Measurements from ENCODE around the gene GDF10. TPM values are rescaled to one million over a fixed set of nuclear protein-coding genes. Genes with fewer than 3 reads are reported as not detected.
A peak's percentile ranks its signal among the peaks of the same experiment; 100 is the strongest.

Gene GDF10
- total RNA-seq, 1 donor from 2014 or later = 0.74 TPM

GRCh38 chr10:47257396-47258120, 42.4 kb upstream of the GDF10 start:
- Mint-ChIP-seq H3K4me1 (ENCODE audit: unreplicated experiment) (peaks cover 2% of the 10 kb centered on the region), H3K27ac (ENCODE audit: unreplicated experiment) (no peak overlapping the region), H3K4me3 (ENCODE audit: unreplicated experiment) (no peak overlapping the region), H3K27me3 (ENCODE audit: unreplicated experiment) (peaks cover 4% of the 10 kb centered on the region), H3K36me3 (ENCODE audit: low read depth, unreplicated experiment) (no peaks in the 10 kb centered on the region), H3K9me3 (ENCODE audit: unreplicated experiment) (no peaks in the 10 kb centered on the region)
- no peak for TF ChIP-seq CTCF (IDR thresholded peaks at IDR 0.05; ENCODE audit: unreplicated experiment)
- no peak for DNase-seq (ENCODE audit: low spot score)

- H3K36me3 Mint-ChIP-seq (ENCODE audit: low read depth, unreplicated experiment) = no peaks in the 10 kb centered on the region
These were observed 41.1 kb upstream of the GDF10 start for GRCh38 chr10:47258921-47259320.

GRCh38 chr10:47259466-47259865, 40.5 kb upstream of the GDF10 start:
- Mint-ChIP-seq H3K27me3 (ENCODE audit: unreplicated experiment) (peaks cover 4% of the 10 kb centered on the region), H3K36me3 (ENCODE audit: low read depth, unreplicated experiment) (no peaks in the 10 kb centered on the region), H3K4me3 (ENCODE audit: unreplicated experiment) (no peak overlapping the region), H3K9me3 (ENCODE audit: unreplicated experiment) (no peaks in the 10 kb centered on the region), H3K27ac (ENCODE audit: unreplicated experiment) (no peak overlapping the region), H3K4me1 (ENCODE audit: unreplicated experiment) (peaks cover 2% of the 10 kb centered on the region)
- no peak for TF ChIP-seq CTCF (IDR thresholded peaks at IDR 0.05; ENCODE audit: unreplicated experiment)
- DNase-seq (ENCODE audit: low spot score) = no peak

More at GRCh38 chr10:47258921-47259320, 41.1 kb upstream of the GDF10 start:
- TF ChIP-seq CTCF (IDR thresholded peaks at IDR 0.05; ENCODE audit: unreplicated experiment) = no peak
- H3K9me3 Mint-ChIP-seq (ENCODE audit: unreplicated experiment) = no peaks in the 10 kb centered on the region
- DNase-seq (ENCODE audit: low spot score) = no peak
- peaks cover 4% of the 10 kb centered on the region for H3K27me3 Mint-ChIP-seq (ENCODE audit: unreplicated experiment)
- H3K27ac Mint-ChIP-seq (ENCODE audit: unreplicated experiment) = no peak overlapping the region
- H3K4me3 Mint-ChIP-seq (ENCODE audit: unreplicated experiment) = no peak overlapping the region
- H3K4me1 Mint-ChIP-seq (ENCODE audit: unreplicated experiment) = peaks cover 2% of the 10 kb centered on the region

GRCh38 chr10:47260505-47261111, 39.4 kb upstream of the GDF10 start:
- DNase-seq (ENCODE audit: low spot score) = peak; percentile 2
- Mint-ChIP-seq H3K27me3 (ENCODE audit: unreplicated experiment) (peaks cover 4% of the 10 kb centered on the region), H3K27ac (ENCODE audit: unreplicated experiment) (no peak overlapping the region), H3K36me3 (ENCODE audit: low read depth, unreplicated experiment) (no peaks in the 10 kb centered on the region), H3K4me1 (ENCODE audit: unreplicated experiment) (peaks cover 2% of the 10 kb centered on the region), H3K9me3 (ENCODE audit: unreplicated experiment) (no peaks in the 10 kb centered on the region), H3K4me3 (ENCODE audit: unreplicated experiment) (no peak overlapping the region)
- no peak for TF ChIP-seq CTCF (IDR thresholded peaks at IDR 0.05; ENCODE audit: unreplicated experiment)

GRCh38 chr10:47261121-47261520, 38.9 kb upstream of the GDF10 start:
- DNase-seq (ENCODE audit: low spot score) = no peak
- Mint-ChIP-seq H3K4me1 (ENCODE audit: unreplicated experiment) (no peaks in the 10 kb centered on the region), H3K4me3 (ENCODE audit: unreplicated experiment) (no peak overlapping the region), H3K9me3 (ENCODE audit: unreplicated experiment) (no peaks in the 10 kb centered on the region), H3K27ac (ENCODE audit: unreplicated experiment) (no peak overlapping the region), H3K27me3 (ENCODE audit: unreplicated experiment) (peaks cover 4% of the 10 kb centered on the region), H3K36me3 (ENCODE audit: low read depth, unreplicated experiment) (no peaks in the 10 kb centered on the region)
- TF ChIP-seq CTCF (IDR thresholded peaks at IDR 0.05; ENCODE audit: unreplicated experiment) = no peak

All from endothelial cell (in vitro differentiated cells).